SK-N-SH (cell line): ENCODE data around the gene MRPL19. TPM values are rescaled to one million over a fixed set of nuclear protein-coding genes. Genes with fewer than 3 reads are reported as not detected.
A peak's percentile ranks its signal among the peaks of the same experiment; 100 is the strongest.

Source experiments
- CTCF ChIA-PET: fragments of 300-600, 350-600 bp; formaldehyde crosslinking; extraction: SDS; loops from one replicate; lab custom pipeline; 2021; lab: Yijun Ruan, JAX
- POLR2A ChIA-PET: fragments of 350-600 bp; sonication (Branson Sonifier 250); formaldehyde crosslinking; extraction: SDS; loops from one replicate; lab custom pipeline; 2020; ENCODE audit warnings: antibody characterized with exemption, inconsistent platforms; lab: Yijun Ruan, JAX
- DNase-seq: peaks from one replicate; pipeline ENCODE4 v3.0.0; 2012
- H2AFZ ChIP-seq: fragments of 200-600 bp; sonication (generic); 2 replicates; pipeline ENCODE4 v1.8.1; 2016; ENCODE audit warnings: antibody characterized with exemption, mild to moderate bottlenecking, low read depth
- H3F3A ChIP-seq: fragments of 200-600 bp; sonication (generic); replicated peaks from 2 replicates; pipeline ENCODE3; 2016; ENCODE audit warnings: antibody characterized with exemption, mild to moderate bottlenecking; ENCODE audit not compliant: insufficient read depth
- H3K27ac ChIP-seq, 2 experiments: fragments of 200-500 bp in 1 of 2; fragments of 200-600 bp in 1 of 2; sonication (Bioruptor generic) in 1 of 2; sonication (generic), shearing (Covaris generic) in 1 of 2; 2 replicates each; pipeline versions ENCODE4 v1.5.1 to v1.6.1; 2014 to 2016; ENCODE audit warnings: low read depth in 2 of 2, inconsistent platforms in 1 of 2, low read length in 1 of 2, mild to moderate bottlenecking in 1 of 2, mixed read lengths in 1 of 2
- H3K27me3 ChIP-seq: fragments of 200-600 bp; sonication (generic), shearing (Covaris generic); 2 replicates; pipeline ENCODE4 v1.6.1; 2016; ENCODE audit warnings: mixed run types; ENCODE audit not compliant: insufficient read depth
- H3K36me3 ChIP-seq, 2 experiments: fragments of 200-500 bp in 1 of 2; fragments of 200-600 bp in 1 of 2; sonication (Bioruptor generic) in 1 of 2; sonication (generic) in 1 of 2; replicated peaks in 1 of 2; 2 replicates each; pipeline versions ENCODE3 to v1.5.1; 2014 to 2016; ENCODE audit warnings: low read length in 1 of 2, mild to moderate bottlenecking in 1 of 2; ENCODE audit not compliant: insufficient read depth in 2 of 2, control insufficient read depth in 1 of 2
- H3K4me1 ChIP-seq, 2 experiments: fragments of 200-500 bp in 1 of 2; fragments of 200-600 bp in 1 of 2; sonication (Bioruptor generic) in 1 of 2; sonication (generic), shearing (Covaris generic) in 1 of 2; 2 replicates each; pipeline versions ENCODE4 v1.5.1 to v1.6.1; 2014 to 2016; ENCODE audit warnings: low read depth in 1 of 2, low read length in 1 of 2, mixed run types in 1 of 2; ENCODE audit not compliant: insufficient read depth in 2 of 2, control insufficient read depth in 1 of 2
- H3K4me2 ChIP-seq: fragments of 200-600 bp; sonication (generic), shearing (Covaris generic); 2 replicates; pipeline ENCODE4 v1.6.1; 2017; ENCODE audit warnings: mixed run types
- H3K4me3 ChIP-seq, 2 experiments: fragments of 200-500 bp in 1 of 2; fragments of 200-600 bp in 1 of 2; sonication (Bioruptor generic) in 1 of 2; sonication (generic), shearing (Covaris generic) in 1 of 2; 2 replicates each; pipeline versions ENCODE4 v1.5.1 to v1.8.1; 2014 to 2016; ENCODE audit warnings: low read depth in 2 of 2, inconsistent platforms in 1 of 2, low read length in 1 of 2, mild to moderate bottlenecking in 1 of 2, mixed read lengths in 1 of 2, moderate library complexity in 1 of 2
- H3K79me2 ChIP-seq: fragments of 200-600 bp; sonication (generic); 2 replicates; pipeline ENCODE4 v1.8.1; 2017; ENCODE audit warnings: mild to moderate bottlenecking; ENCODE audit not compliant: insufficient read depth
- H3K9ac ChIP-seq: fragments of 200-600 bp; sonication (generic); 2 replicates; pipeline ENCODE4 v1.6.1; 2017; ENCODE audit warnings: mixed run types
- H3K9me2 ChIP-seq: fragments of 200-600 bp; sonication (generic); 2 replicates; pipeline ENCODE4 v1.6.1; 2017; ENCODE audit warnings: mixed run types
- H3K9me3 ChIP-seq: fragments of 200-600 bp; sonication (generic); 2 replicates; pipeline ENCODE4 v1.6.1; 2017; ENCODE audit warnings: mixed run types, mild to moderate bottlenecking, moderate library complexity
- H4K20me1 ChIP-seq: fragments of 200-600 bp; sonication (generic); 2 replicates; pipeline ENCODE4 v1.6.1; 2017; ENCODE audit warnings: mild to moderate bottlenecking, mixed run types; ENCODE audit not compliant: insufficient read depth
- CHD2 ChIP-seq: fragments of 150-350 bp; IDR thresholded peaks from 2 replicates; pipeline ENCODE4 v1.6.1; 2018; ENCODE audit warnings: low read length; ENCODE audit not compliant: partially characterized antibody
- ELF1 ChIP-seq: IDR thresholded peaks from 2 replicates; pipeline ENCODE4 v1.4.0; 2012
- FOXJ3 ChIP-seq: sonication (generic); formaldehyde crosslinking; IDR thresholded peaks from 2 replicates; pipeline ENCODE4 v1.5.1; 2020; ENCODE audit warnings: mild to moderate bottlenecking, missing genetic modification reagents
- GABPA ChIP-seq: IDR thresholded peaks from 2 replicates; pipeline ENCODE4 v1.4.0; 2012; ENCODE audit warnings: low read depth, mild to moderate bottlenecking
- JUND ChIP-seq: IDR thresholded peaks from 2 replicates; pipeline ENCODE4 v1.4.0; 2012
- MXI1 ChIP-seq: IDR thresholded peaks from 2 replicates; pipeline ENCODE4 v1.6.1; 2012; ENCODE audit warnings: mild to moderate bottlenecking, low read depth, low read length, improper control_type of control experiment
- NFIC ChIP-seq: IDR thresholded peaks from 2 replicates; pipeline ENCODE4 v1.4.0; 2012; ENCODE audit warnings: borderline replicate concordance
- NRF1 ChIP-seq: IDR thresholded peaks from 2 replicates; pipeline ENCODE4 v1.6.1; 2012; ENCODE audit warnings: low read depth, mild to moderate bottlenecking, low read length
- RCOR1 ChIP-seq: fragments of 150-350 bp; IDR thresholded peaks from 2 replicates; pipeline ENCODE4 v1.6.1; 2017; ENCODE audit warnings: antibody characterized with exemption, low read length
- RFX5 ChIP-seq: IDR thresholded peaks from 2 replicates; pipeline ENCODE4 v1.6.1; 2012; ENCODE audit warnings: mild to moderate bottlenecking, improper control_type of control experiment, low read length
- RXRA ChIP-seq: IDR thresholded peaks from 2 replicates; pipeline ENCODE4 v1.4.0; 2012; ENCODE audit warnings: low read depth, mild to moderate bottlenecking, borderline replicate concordance
- SIN3A ChIP-seq: IDR thresholded peaks from 2 replicates; pipeline ENCODE4 v1.6.1; 2012; ENCODE audit warnings: low read depth, mild to moderate bottlenecking, low read length, moderate library complexity, borderline replicate concordance
- TCF12 ChIP-seq: IDR thresholded peaks from 2 replicates; pipeline ENCODE4 v1.4.0; 2012
- TEAD4 ChIP-seq: IDR thresholded peaks from 2 replicates; pipeline ENCODE4 v1.4.0; 2012; ENCODE audit warnings: mild to moderate bottlenecking, borderline replicate concordance; ENCODE audit not compliant: insufficient read depth
- YY1 ChIP-seq: IDR thresholded peaks from 2 replicates; pipeline ENCODE4 v1.4.0; 2012; ENCODE audit warnings: low read depth, mild to moderate bottlenecking
- WGBS: methylation state at CpG from one replicate; pipeline ENCODE4 v1.1.6; 2017; ENCODE audit warnings: low lambda C conversion rate; 5-methylcytosine and 5-hydroxymethylcytosine counted together
- polyA plus RNA-seq, 3 experiments: library from polyadenylated mRNA; depleted of rRNA; stranded (reverse); fragments of >200 nt; gene quantifications; 2 replicates each; pipeline ENCODE4 v1.2.3, GENCODE V29; 2012
- TF ChIP-seq, protein P1 (sequence below): fragments of 150-350 bp; IDR thresholded peaks from 2 replicates; pipeline ENCODE4 v1.6.1; 2016; ENCODE audit warnings: mild to moderate bottlenecking, low read depth, low read length
- TF ChIP-seq, protein P2 (sequence below): IDR thresholded peaks from 2 replicates; pipeline ENCODE4 v1.4.0; 2012; ENCODE audit warnings: low read depth
- TF ChIP-seq, protein P3 (sequence below): IDR thresholded peaks from 2 replicates; pipeline ENCODE4 v1.4.0; 2012; ENCODE audit warnings: low read depth, borderline replicate concordance
- TF ChIP-seq, protein P4 (sequence below): fragments of 150-350 bp; IDR thresholded peaks from 2 replicates; pipeline ENCODE4 v1.6.1; 2017; ENCODE audit warnings: antibody characterized with exemption, low read length, low read depth, borderline replicate concordance

The MRPL19 gene
- polyA plus RNA-seq, 1 of the 3 experiments (the other 2 are of a cell fraction): 15.4 TPM

DNA sequence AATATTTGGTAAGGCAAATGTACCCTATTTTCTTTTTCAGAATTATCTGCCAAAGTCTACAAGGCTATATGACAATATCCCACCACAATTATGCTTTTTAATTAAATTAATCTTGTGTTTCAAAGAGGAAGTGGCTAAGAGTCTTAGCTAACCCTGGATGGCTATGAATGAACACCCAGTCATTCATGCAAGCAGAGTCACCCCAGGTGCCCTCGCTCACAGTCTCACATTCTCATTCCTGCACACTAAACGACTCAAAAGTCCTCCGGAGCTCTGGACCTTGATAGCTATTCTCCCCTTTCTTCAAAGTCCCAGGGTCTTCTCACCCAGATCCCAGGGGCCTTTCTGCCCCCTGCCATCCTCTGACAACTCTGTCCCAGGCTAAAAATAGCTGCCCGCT lies 42.1 kb upstream of the MRPL19 start:
- TF ChIP-seq FOXJ3 (no peak), NRF1 (no peak), TCF12 (no peak), ELF1 (no peak), RFX5 (no peak), JUND (no peak), RCOR1 (no peak)
- TF ChIP-seq, protein P1, sequence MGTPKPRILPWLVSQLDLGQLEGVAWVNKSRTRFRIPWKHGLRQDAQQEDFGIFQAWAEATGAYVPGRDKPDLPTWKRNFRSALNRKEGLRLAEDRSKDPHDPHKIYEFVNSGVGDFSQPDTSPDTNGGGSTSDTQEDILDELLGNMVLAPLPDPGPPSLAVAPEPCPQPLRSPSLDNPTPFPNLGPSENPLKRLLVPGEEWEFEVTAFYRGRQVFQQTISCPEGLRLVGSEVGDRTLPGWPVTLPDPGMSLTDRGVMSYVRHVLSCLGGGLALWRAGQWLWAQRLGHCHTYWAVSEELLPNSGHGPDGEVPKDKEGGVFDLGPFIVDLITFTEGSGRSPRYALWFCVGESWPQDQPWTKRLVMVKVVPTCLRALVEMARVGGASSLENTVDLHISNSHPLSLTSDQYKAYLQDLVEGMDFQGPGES: no peak
- TF ChIP-seq, protein P2, sequence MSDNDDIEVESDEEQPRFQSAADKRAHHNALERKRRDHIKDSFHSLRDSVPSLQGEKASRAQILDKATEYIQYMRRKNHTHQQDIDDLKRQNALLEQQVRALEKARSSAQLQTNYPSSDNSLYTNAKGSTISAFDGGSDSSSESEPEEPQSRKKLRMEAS: no peak
- TF ChIP-seq, protein P3, sequence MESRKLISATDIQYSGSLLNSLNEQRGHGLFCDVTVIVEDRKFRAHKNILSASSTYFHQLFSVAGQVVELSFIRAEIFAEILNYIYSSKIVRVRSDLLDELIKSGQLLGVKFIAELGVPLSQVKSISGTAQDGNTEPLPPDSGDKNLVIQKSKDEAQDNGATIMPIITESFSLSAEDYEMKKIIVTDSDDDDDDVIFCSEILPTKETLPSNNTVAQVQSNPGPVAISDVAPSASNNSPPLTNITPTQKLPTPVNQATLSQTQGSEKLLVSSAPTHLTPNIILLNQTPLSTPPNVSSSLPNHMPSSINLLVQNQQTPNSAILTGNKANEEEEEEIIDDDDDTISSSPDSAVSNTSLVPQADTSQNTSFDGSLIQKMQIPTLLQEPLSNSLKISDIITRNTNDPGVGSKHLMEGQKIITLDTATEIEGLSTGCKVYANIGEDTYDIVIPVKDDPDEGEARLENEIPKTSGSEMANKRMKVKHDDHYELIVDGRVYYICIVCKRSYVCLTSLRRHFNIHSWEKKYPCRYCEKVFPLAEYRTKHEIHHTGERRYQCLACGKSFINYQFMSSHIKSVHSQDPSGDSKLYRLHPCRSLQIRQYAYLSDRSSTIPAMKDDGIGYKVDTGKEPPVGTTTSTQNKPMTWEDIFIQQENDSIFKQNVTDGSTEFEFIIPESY: no peak
- TF ChIP-seq, all 33 proteins: peak for 0
- H3K36me3 ChIP-seq: no peaks in the 10 kb centered on the region
- peak overlapping the region in 1 of 2 experiments; percentile 92; a peak in 2 of 4 replicates for H3K27ac ChIP-seq
- H3K9me2 ChIP-seq: no peaks in the 10 kb centered on the region
- H4K20me1 ChIP-seq: no peaks in the 10 kb centered on the region
- WGBS: 40% methylated on average over 4 of the region's 4 CpGs
- peaks cover 47% of the 10 kb centered on the region for H3F3A ChIP-seq
- H3K4me2 ChIP-seq: peak overlapping the region; percentile 66
- ChIA-PET CTCF (interaction anchor here (6.3 to 6.7 kb wide), 2 partner anchors 24 to 138 kb away, joined by 28 to 81 read pairs; no protein-coding TSS in a partner anchor), POLR2A (no interaction called here)
- no peak for DNase-seq
- H3K79me2 ChIP-seq: peaks cover 4% of the 10 kb centered on the region; the same call in 1 of the 2 replicates
- H3K27me3 ChIP-seq: no peaks in the 10 kb centered on the region
- no peak overlapping the region for H3K4me3 ChIP-seq
- no peak overlapping the region; the same call in 1 of the 2 replicates for H2AFZ ChIP-seq
- H3K4me1 ChIP-seq: peaks cover 11 to 61% of the 10 kb centered on the region in 2 experiments
- peak overlapping the region; percentile 68 for H3K9ac ChIP-seq
- no peaks in the 10 kb centered on the region for H3K9me3 ChIP-seq

DNA sequence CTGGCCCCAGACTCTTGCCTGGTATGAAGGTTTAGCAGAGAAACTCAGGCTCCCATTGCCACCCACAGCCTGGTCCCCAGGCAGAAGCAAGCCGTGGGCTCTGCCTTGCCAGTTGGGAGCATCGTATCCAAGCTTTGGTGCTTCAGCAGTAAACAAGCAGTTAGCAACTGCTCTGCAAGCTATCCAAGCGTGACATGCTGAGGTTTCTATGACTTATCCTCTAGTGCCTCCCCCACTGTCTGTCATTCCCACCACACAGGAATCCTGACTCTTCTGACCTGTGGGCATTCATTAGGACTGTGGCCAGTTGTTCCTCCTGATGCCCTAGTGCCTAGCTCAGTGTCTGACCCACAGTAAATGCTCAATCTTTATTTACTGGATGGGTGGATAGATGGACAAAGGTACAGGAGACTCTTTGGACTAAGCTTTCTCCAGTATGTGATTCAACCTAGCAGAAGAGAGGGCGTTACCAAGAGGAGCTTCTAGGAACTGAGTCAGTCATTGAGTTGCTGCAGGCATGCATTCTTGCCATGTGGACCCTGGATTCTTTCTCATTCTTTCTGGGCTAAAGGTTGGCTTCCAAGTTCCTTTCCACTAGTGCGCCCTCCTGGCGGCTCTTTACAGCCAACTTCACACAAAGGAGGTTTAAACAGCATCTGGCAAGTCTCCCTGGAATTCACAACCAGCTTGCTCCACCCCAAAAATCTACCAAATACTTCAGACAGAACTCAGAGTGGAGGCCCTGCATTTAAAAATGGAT lies 40.6 kb upstream of the MRPL19 start:
- CTCF ChIA-PET: interaction anchor here (0.8 to 6.7 kb wide), 10 partner anchors 11 to 686 kb away, joined by 3 to 81 read pairs (median 5); partner anchors contain the start of gene EVA1A
- Histone ChIP-seq H3K9ac (peak overlapping the region; percentile 68), H3K27me3 (no peaks in the 10 kb centered on the region), H3K4me1 (peaks cover 11 to 54% of the 10 kb centered on the region in 2 experiments), H2AFZ (peak overlapping the region; percentile 33; the same call in 1 of the 2 replicates), H3F3A (peaks cover 47% of the 10 kb centered on the region), H3K4me3 (no peak overlapping the region), H3K27ac (peak overlapping the region; percentile 68 to 92), H3K9me2 (no peaks in the 10 kb centered on the region), H3K9me3 (no peaks in the 10 kb centered on the region), H3K79me2 (peaks cover 4% of the 10 kb centered on the region; the same call in 1 of the 2 replicates), H3K36me3 (no peaks in the 10 kb centered on the region), H4K20me1 (no peaks in the 10 kb centered on the region), H3K4me2 (peak overlapping the region; percentile 66)
- POLR2A ChIA-PET: no interaction called here
- 7% methylated on average over 6 of the region's 6 CpGs for WGBS
- no peak for DNase-seq
- TF ChIP-seq CHD2: no peak
- peak; percentile 49; the same call in 1 of the 2 replicates for TF ChIP-seq SIN3A
- TF ChIP-seq, protein P3: no peak
- no peak for TF ChIP-seq RFX5
- peak; percentile 86 for TF ChIP-seq NFIC
- 0 out of 2 replicates have a peak, but pooled peaks have one; percentile 24 for TF ChIP-seq YY1
- TF ChIP-seq RXRA: no peak; the same call in 1 of the 2 replicates
- TF ChIP-seq MXI1: no peak
- TF ChIP-seq, protein P4, sequence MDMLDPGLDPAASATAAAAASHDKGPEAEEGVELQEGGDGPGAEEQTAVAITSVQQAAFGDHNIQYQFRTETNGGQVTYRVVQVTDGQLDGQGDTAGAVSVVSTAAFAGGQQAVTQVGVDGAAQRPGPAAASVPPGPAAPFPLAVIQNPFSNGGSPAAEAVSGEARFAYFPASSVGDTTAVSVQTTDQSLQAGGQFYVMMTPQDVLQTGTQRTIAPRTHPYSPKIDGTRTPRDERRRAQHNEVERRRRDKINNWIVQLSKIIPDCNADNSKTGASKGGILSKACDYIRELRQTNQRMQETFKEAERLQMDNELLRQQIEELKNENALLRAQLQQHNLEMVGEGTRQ: no peak
- TF ChIP-seq FOXJ3: no peak
- TF ChIP-seq, protein P2: peak; percentile 96
- peak; percentile 70 for TF ChIP-seq TCF12
- peak; percentile 62 for TF ChIP-seq TEAD4
- TF ChIP-seq GABPA: no peak
